GM21447 (cell line): ENCODE data around the gene CHST4.
"Not testable (repeated sequence)": the region's sequence is repeated elsewhere in the genome, so short reads cannot be mapped to it uniquely, and the experiment has no call there.

ENCODE experiments used
- ATAC-seq: cut with Tn5 transposase; IDR thresholded peaks from one replicate; pipeline ENCODE4 v1.9.1; 2021; ENCODE audit not compliant: unreplicated experiment

The CHST4 gene

DNA sequence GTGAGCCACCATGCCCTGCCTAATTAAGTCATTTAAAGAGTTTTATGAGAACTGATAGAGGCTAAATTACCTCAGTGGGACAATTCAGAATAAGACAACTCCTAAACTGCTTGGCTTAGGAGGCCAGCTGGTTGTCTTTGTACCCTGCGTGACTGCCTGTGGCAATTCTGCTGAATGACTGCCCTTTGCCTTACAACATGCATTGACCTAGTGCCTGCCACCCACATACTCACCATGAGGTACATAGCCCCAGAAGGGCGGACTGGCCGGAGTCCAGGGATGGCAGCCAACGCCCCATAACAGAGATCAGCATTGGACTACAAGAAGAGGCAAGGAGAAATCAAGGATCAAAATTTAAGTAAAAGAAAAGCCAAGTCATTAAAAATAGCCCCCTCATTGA, 43.4 kb downstream of the CHST4 start:
- no peak for ATAC-seq

DNA sequence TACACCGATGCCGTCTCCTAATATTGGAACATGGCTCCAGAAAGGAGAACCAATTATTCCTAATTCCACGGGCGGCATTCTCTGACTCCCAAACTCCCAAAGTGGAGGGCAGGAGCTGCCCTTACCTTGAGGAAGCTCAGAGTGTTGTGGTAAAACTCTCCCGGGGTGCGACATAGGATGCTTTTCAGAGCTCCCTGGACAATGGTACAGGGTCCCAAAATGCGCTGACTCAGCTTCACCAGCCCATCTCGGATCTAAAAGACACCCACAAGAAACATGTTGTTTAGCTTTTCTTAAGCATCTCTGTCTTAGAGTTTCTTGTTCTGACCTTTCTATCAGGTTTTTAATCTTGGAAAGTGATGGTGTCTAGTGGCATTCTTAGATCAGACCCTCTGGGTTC, 43.9 kb downstream of the CHST4 start:
- no peak for ATAC-seq

DNA sequence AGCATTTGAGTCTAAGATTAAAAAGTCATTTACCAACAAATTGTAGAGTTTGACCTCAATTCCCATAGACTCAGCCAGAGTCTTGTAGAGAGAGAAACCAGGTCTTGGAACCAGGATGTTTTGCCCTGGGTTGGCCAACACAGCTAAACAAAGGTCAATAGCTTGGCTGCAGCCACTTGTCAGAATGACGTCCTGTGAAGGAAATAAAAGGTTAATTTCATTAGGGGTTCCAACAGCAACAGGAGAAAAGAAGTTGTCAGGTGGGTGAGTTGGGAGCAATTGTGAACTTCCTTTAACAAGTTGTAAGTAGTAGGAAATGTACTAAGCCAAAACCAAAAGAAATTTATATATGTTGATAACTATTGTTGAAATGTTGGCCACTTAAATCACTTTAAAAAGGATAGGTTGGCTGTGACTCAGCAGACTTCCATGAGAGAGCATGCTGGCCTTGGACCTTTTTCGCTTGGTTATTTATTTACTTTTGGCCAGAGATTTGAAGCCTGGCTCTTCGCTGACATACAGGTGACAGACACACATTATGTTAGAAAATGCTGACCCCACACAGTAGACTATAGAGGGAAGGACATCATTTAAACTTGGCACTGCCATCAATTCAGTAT, 46.4 kb downstream of the CHST4 start:
- no peak for ATAC-seq

DNA sequence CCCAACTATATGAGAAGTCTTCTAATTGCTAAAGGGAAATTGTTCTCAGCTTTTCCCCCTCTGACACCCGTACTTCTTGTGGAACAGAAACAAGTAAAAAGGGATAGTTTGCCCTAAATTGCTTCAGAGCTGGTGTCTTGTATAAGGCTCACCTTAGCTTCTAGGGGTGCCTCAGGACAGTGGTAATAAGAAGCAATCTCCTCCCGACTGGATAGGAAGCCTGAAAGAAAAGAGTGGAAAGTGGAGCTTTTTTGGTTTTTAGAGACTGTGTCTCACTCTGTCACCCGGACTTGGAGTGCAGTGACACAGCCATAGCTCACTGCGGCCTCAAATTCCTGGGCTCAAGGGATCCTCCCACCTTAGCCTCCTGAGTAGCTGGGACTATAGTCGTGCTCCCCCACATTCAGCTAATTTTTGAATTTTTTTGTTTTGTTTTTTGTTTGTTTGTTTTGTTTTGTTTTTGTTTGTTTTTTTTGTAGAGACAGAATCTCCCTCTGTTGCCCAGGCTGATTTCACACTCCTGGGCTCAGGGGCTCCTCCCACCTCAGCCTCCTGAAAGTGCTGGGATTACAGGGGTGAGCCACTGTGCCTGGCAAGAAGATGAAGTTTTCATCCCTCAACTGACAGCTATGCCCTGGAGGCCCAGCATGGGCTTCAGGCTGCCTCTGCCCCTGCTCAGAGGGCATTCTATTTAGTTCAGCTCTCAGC, 47.3 kb downstream of the CHST4 start:
- ATAC-seq: no peak

DNA sequence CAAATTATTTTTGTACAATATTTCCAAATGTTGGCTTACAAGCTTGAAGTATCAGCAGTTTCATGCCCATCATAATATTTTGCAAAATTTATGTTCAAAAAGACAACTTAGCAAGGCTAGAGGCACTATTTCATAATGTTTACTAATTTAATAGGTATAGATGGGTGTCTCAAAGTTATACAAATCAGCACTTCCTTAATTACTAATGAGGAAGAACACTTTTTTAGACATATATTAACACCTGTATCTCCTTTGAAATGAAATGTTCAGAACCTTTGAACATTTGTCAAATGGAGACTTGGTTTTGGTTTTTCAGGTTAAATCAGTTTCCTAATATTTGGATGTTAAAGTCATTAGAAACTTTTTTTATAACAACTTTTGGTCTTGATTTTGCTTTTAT, 48.5 kb downstream of the CHST4 start:
- no peak for ATAC-seq

DNA sequence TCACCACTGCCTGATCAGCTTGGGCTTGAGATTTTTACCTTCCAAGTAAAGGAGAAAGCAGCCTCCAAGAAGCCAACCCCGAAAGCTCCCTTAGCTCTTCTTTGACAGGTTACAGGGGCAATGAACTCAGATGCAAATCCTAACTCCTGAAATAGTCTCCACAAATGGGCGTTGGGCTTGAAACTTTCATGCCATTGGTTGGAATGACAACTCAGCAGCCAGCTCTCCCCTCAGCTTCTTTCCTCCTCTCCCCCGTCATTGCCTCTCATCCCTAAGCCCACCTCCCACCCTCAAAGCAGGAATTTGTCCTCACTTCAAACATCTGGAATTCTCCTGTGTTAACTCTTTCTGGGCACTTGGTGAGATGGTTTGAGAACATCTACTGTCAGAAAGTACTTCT, 50.7 kb downstream of the CHST4 start, which contains the start of gene TAT:
TAT (minus strand) TSS at position 122 of the 400 bp plus-strand sequence. CDS start 677 bp downstream, outside the sequence.
- ATAC-seq: no peak

DNA sequence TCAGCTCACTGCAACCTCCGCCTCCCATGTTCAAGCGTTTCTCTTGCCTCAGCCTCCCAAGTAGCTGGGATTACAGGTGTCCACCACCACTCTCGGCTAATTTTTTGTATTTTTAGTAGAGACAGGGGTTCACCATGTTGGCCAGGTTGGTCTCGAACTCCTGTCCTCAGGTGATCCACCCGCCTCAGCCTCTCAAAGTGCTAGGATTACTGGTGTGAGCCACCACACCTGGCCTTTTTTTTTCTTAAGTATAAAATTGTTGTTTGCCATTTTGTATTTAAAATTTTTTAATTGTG, 56.3 kb downstream of the CHST4 start:
- ATAC-seq: not testable (repeated sequence)

DNA sequence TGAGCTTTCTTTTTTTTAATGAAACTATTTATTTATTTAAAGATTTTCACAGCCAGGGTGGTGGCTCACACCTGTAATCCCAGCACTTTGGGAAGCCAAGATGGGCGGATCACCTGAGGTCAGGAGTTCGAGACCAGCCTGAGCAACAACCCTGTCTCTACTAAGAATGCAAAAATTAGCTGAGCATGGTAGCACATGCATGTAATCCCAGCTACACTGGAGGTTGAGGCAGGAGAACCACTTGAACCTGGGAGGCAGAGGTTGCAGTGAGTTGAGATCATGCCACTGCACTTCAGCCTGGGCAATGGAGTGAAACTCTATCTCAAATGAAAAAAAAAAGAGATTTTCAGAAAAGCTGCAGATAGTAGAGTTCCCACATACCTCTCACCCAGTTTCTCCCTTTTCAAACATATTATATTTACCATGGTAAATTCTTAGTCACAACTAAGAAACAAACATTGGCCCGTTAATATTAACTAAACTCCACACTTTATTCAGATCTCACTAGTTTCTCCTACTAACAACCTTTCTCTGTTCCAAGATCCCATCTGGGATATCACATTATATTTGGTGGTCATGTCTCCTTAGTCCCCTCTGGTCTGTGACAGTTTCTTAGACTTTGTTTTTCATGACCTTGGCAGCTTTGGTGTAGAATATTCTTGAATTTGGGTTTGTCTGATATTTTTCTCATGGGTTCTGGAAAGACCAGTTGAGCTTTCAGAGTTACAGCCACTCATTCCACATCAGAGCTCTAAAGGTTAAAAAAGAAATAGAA, 58.5 kb downstream of the CHST4 start:
- no peak for ATAC-seq

DNA sequence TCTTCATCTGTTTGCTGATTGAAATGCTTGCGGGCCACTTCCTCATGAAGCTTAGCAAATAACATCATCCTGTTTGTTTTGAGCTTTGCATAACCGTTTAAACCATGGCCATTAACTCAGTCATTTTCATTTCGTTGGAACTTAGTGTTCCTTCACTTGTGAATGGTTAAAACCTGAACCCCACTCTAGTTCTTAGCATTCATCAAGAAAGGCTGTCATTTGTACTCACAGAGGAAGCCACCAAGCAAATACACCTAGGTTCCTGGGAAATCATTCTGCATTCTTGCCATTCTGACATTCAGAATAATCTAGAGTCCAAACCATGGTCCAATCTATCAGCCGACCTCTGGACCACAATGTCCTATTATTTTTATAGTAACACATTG, 59.1 kb downstream of the CHST4 start:
- no peak for ATAC-seq
